MM.1S (cell line): ENCODE measurements around the gene ZCWPW2.

Experiments used
- CTCF ChIP-seq: fragments of 300-600 bp; sonication (generic); IDR thresholded peaks from 2 replicates; pipeline ENCODE4 v1.5.1; 2016; ENCODE audit warnings: antibody characterized with exemption, low read length, mixed read lengths
- EZH2 ChIP-seq: fragments of 300-600 bp; sonication (generic); optimal IDR thresholded peaks from 2 replicates; pipeline ENCODE3; 2017; ENCODE audit warnings: low read depth, mild to moderate bottlenecking, antibody characterized with exemption, low read length, mixed read lengths

DNA sequence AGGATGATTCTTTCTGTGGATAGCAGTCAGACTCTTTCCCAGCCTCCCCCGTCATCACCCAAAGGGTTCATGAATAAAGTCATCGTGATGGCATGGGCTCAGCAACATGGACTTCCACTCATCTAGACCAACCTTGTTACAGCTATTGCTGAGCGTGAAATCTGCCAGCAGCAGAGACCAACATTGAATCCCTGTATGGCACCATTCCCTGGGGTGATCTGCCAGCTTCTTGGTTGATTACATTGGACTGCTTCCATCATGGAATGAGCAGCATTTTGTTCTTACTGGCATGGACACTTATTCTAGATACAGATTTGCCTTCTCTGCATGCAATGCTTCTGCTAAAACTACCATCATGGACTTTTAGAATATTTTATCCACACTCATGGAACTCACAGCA lies 195.7 kb downstream of the ZCWPW2 start:
- TF ChIP-seq CTCF (no peak), EZH2 (no peak)
